Measurements from ENCODE around the gene SPATA19. TPM values are rescaled to one million over a fixed set of nuclear protein-coding genes. Genes with fewer than 3 reads are reported as not detected.

The SPATA19 gene
- total and polyA plus RNA-seq, 2 of the 13 experiments (the other 11 are each of a cell fraction or from before 2014, with no cell fraction given): not detected

GRCh38 chr11:133794205-133794604 lies 51.1 kb downstream of the SPATA19 start:
- no peaks in the 10 kb centered on the region; a peak in 1 of 5 replicates for H3K27me3 ChIP-seq (ENCODE audit: control insufficient read depth in 1 of 2, insufficient read depth in 2 of 2, low read length in 2 of 2)
- H3K9me3 ChIP-seq (ENCODE audit: low read length): peaks cover 35% of the 10 kb centered on the region; the same call in 1 of the 2 replicates
- ATAC-seq (no peak), FAIRE-seq (no peak), DNase-seq (ENCODE audit: low spot score) (no peak)
- H3K4me3 ChIP-seq (replicated peaks in 1 of 3; ENCODE audit: insufficient read depth in 1 of 3, low read depth in 2 of 3, low read length in 3 of 3): no peak overlapping the region
- no TSS peak for BruUV-seq (replicated peaks)
- intact Hi-C loops (cut with micrococcal nuclease; ENCODE audit: unreplicated experiment) (no loop called here), in situ Hi-C loops (cut with HindIII; ENCODE audit: extremely low pct_ligation_motif_present, low pct_unique_long_range_greater_than_20kb) (no loop called here)
- no peak overlapping the region for H3K4me2 ChIP-seq (ENCODE audit: low read depth, low read length)
- H2AFZ ChIP-seq (ENCODE audit: low read length): no peak overlapping the region
- ChIA-PET POLR2A (no interaction called here), CTCF (ENCODE audit: low intra/inter-chr PET ratio, low total read pairs) (no interaction called here)
- 0% methylated on average over 2 of the region's 2 CpGs for WGBS (ENCODE audit: low lambda C conversion rate)
- H3K9ac ChIP-seq (ENCODE audit: insufficient read depth, low read depth, low read length): no peak overlapping the region
- no peak overlapping the region for H3K27ac ChIP-seq (ENCODE audit: extremely low read length, insufficient read depth, low read length)
- no peaks in the 10 kb centered on the region for H3K4me1 ChIP-seq (ENCODE audit: insufficient read depth, low read length)
- TF ChIP-seq IKZF1 (IDR thresholded peaks at IDR 0.05): no peak
- TF ChIP-seq E2F1 (CRISPR knock-in tag; IDR thresholded peaks at IDR 0.05): no peak
- no peak for TF ChIP-seq ZNF121 (CRISPR knock-in tag; IDR thresholded peaks at IDR 0.05)
- no peak for TF ChIP-seq GATAD1 (CRISPR knock-in tag; IDR thresholded peaks at IDR 0.05)
- TF ChIP-seq MED8 (CRISPR knock-in tag; IDR thresholded peaks at IDR 0.05; ENCODE audit: insufficient replicate concordance): no peak
- TF ChIP-seq HIC2 (CRISPR knock-in tag; IDR thresholded peaks at IDR 0.05; ENCODE audit: low read depth): no peak
- no peak for TF ChIP-seq AHR (CRISPR knock-in tag; IDR thresholded peaks at IDR 0.05)
- no peak for TF ChIP-seq ZNF589 (CRISPR knock-in tag; conservative IDR thresholded peaks at IDR 0.05)
- TF ChIP-seq ZNF205 (CRISPR knock-in tag; IDR thresholded peaks at IDR 0.05): no peak
- TF ChIP-seq, protein P1, sequence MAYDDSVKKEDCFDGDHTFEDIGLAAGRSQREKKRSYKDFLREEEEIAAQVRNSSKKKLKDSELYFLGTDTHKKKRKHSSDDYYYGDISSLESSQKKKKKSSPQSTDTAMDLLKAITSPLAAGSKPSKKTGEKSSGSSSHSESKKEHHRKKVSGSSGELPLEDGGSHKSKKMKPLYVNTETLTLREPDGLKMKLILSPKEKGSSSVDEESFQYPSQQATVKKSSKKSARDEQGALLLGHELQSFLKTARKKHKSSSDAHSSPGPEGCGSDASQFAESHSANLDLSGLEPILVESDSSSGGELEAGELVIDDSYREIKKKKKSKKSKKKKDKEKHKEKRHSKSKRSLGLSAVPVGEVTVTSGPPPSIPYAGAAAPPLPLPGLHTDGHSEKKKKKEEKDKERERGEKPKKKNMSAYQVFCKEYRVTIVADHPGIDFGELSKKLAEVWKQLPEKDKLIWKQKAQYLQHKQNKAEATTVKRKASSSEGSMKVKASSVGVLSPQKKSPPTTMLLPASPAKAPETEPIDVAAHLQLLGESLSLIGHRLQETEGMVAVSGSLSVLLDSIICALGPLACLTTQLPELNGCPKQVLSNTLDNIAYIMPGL (CRISPR knock-in tag; IDR thresholded peaks at IDR 0.05; ENCODE audit: borderline replicate concordance in 1 of 2, low read depth in 1 of 2): no peak
- no peak for TF ChIP-seq ZBTB20 (CRISPR knock-in tag; IDR thresholded peaks at IDR 0.05; ENCODE audit: borderline replicate concordance, low read depth)
- no peak for TF ChIP-seq ZNF607 (CRISPR knock-in tag; IDR thresholded peaks at IDR 0.05; ENCODE audit: borderline replicate concordance)
- no peak for TF ChIP-seq HNRNPUL1 (IDR thresholded peaks at IDR 0.05; ENCODE audit: low read depth, low read length)
- H3K79me2 ChIP-seq (ENCODE audit: insufficient read depth, low read length): no peaks in the 10 kb centered on the region
- no peaks in the 10 kb centered on the region for H3K36me3 ChIP-seq (replicated peaks in 1 of 2; ENCODE audit: control insufficient read depth in 1 of 2, insufficient read depth in 2 of 2, low read length in 2 of 2)
- H4K20me1 ChIP-seq (ENCODE audit: insufficient read depth, low read length): no peaks in the 10 kb centered on the region

All from HepG2 (cell line).